Endothelial cell of umbilical vein (primary cell): Measurements from ENCODE around the gene EBI3.

Experiments used
- CTCF ChIP-seq, 2 donors: IDR thresholded peaks; 1 replicate in 1 of 2; 2 replicates in 1 of 2; pipeline ENCODE4 v1.5.1; 2011; ENCODE audit warnings: low read length in 2 of 2, mild to moderate bottlenecking in 2 of 2, moderate library complexity in 2 of 2, control low read depth in 1 of 2, inconsistent platforms in 1 of 2, low read depth in 1 of 2; ENCODE audit not compliant: insufficient read depth in 1 of 2; ENCODE audit errors: extremely low read depth in 1 of 2
- EZH2 ChIP-seq: IDR thresholded peaks from 2 replicates; pipeline ENCODE4 v1.6.1; 2012; ENCODE audit warnings: borderline replicate concordance, low read depth, mild to moderate bottlenecking, moderate library complexity, low read length, inconsistent platforms; ENCODE audit not compliant: severe bottlenecking
- FOS ChIP-seq: IDR thresholded peaks from 2 replicates; pipeline ENCODE4 v1.6.1; 2011; ENCODE audit warnings: mild to moderate bottlenecking, low read length, moderate library complexity, borderline replicate concordance; ENCODE audit not compliant: insufficient read depth
- JUN ChIP-seq: IDR thresholded peaks from 2 replicates; pipeline ENCODE4 v1.6.1; 2011; ENCODE audit warnings: borderline replicate concordance, low read depth; ENCODE audit not compliant: insufficient read length, insufficient read depth
- POLR2A ChIP-seq: IDR thresholded peaks from 2 replicates; pipeline ENCODE4 v1.6.1; 2012; ENCODE audit warnings: low read depth, mild to moderate bottlenecking, control low read depth, low read length
- POLR2AphosphoS5 ChIP-seq: IDR thresholded peaks from 2 replicates; pipeline ENCODE4 v1.6.1; 2012; ENCODE audit warnings: low read depth, mild to moderate bottlenecking, control low read depth, low read length, moderate library complexity; ENCODE audit not compliant: insufficient read depth

GRCh38 chr19:4260613-4261191 is 31.4 kb downstream of the EBI3 start:
- TF ChIP-seq EZH2 (no peak), POLR2A (no peak), CTCF (IDR thresholded peaks at IDR 0.05; ENCODE audit: extremely low read depth in 1 of 2, insufficient read depth in 1 of 2, low read depth in 1 of 2, low read length in 2 of 2) (no peak), POLR2AphosphoS5 (no peak), FOS (no peak), JUN (no peak)
